Measurements from ENCODE around the gene PHKG2. TPM values are rescaled to one million over a fixed set of nuclear protein-coding genes. Genes with fewer than 3 reads are reported as not detected.

The PHKG2 gene
- polyA plus RNA-seq, 2 of the 4 experiments (the other 2 are of a cell fraction) = 28.0 to 37.3 TPM

DNA sequence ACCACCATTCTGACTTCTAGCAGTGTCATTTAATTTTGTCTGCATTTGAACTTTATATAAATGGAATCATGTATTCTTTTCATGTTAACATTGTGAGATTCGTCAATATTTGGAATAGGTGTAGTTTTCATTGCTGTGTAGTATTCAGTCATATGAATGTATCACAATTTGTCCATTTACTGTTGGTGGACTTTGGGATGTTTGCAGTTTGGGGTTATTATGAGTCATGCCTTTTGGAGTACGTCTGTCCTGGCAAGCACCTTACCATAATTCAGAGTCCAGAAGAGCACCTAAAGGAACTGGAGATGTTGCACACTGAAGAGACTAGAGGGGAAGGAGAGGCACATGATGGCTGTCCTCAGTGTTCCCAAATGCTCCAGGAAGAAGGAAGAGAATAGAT lies 3.1 kb upstream of the PHKG2 start:
- Histone ChIP-seq H3K4me1 (peaks cover 35% of the 10 kb centered on the region), H3K4me3 (no peak overlapping the region), H3K27ac (no peak overlapping the region), H3K4me2 (no peak overlapping the region), H3K9me3 (no peaks in the 10 kb centered on the region)
- ChIA-PET POLR2A (no interaction called here), CTCF (no interaction called here)
- 53% methylated on average over 2 of the region's 2 CpGs for WGBS (ENCODE audit: missing lambda C conversion rate)
- TF ChIP-seq FOSL2 (IDR thresholded peaks at IDR 0.05) = no peak
- TF ChIP-seq FOSL2 (CRISPR knock-in tag; IDR thresholded peaks at IDR 0.05) = peak; percentile 48; the same call in 1 of the 2 replicates
- TF ChIP-seq KDM1A (IDR thresholded peaks at IDR 0.05; ENCODE audit: low read depth) = no peak
- DNase-seq (ENCODE audit: low read depth in 1 of 2, low spot score in 1 of 2) = no peak
- no peak for ATAC-seq
- no peak for FAIRE-seq

GRCh38 chr16:30746638-30747175 lies 1.5 kb upstream of the PHKG2 start:
- no peak for FAIRE-seq
- ATAC-seq = no peak
- Histone ChIP-seq H3K9me3 (no peaks in the 10 kb centered on the region), H3K4me2 (no peak overlapping the region; the same call in 2 of the 3 replicates), H3K4me1 (peaks cover 19% of the 10 kb centered on the region), H3K27ac (no peak overlapping the region; a peak in 1 of 6 replicates), H3K4me3 (no peak overlapping the region)
- DNase-seq (ENCODE audit: low read depth in 1 of 2, low spot score in 1 of 2) = no peak
- 92% methylated on average over 9 of the region's 9 CpGs for WGBS (ENCODE audit: missing lambda C conversion rate)
- TF ChIP-seq CTCF (IDR thresholded peaks at IDR 0.05) (no peak), RFX5 (IDR thresholded peaks at IDR 0.05) (no peak), CEBPB (IDR thresholded peaks at IDR 0.05) (no peak), HDAC2 (IDR thresholded peaks at IDR 0.05) (no peak), FOSB (CRISPR knock-in tag; IDR thresholded peaks at IDR 0.05) (no peak), E2F6 (IDR thresholded peaks at IDR 0.05; ENCODE audit: borderline replicate concordance, low read depth) (no peak), NFE2L2 (conservative IDR thresholded peaks at IDR 0.05; ENCODE audit: low read length) (no peak), SREBF2 (IDR thresholded peaks at IDR 0.05) (no peak)
- ChIA-PET CTCF (interaction anchor here (1.0 to 1.5 kb wide), 3 partner anchors 8 to 68 kb away, joined by 3 to 6 read pairs (median 4); no protein-coding TSS in a partner anchor), POLR2A (interaction anchor here (0.6 to 2.3 kb wide), 3 partner anchors 16 to 68 kb away, joined by 3 to 9 read pairs (median 3); no protein-coding TSS in a partner anchor)

DNA sequence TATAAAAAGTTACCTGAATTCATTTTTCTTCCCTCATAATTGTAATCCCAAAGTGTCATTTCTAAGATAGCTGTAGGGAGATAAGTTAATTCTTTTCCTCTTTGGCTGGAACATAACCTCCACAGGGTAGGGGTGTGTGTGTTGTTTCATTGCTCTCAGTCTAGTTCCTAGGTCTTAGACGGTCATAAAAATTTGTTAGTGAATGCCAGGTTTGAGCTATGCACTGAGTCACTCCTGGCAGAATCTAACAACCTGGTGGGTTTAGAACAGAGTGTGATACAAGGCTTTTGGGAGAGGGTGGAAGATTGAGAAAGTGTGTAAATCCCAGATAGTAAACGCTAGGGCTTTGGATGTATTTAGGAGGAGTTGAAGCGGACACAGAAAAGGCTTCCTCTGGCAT lies 894 bp upstream of the PHKG2 start:
- Histone ChIP-seq H3K4me1 (peaks cover 13% of the 10 kb centered on the region), H3K27ac (peak overlapping the region; percentile 83 to 89), H3K4me2 (peak overlapping the region; percentile 83), H3K9me3 (no peaks in the 10 kb centered on the region), H3K4me3 (peak overlapping the region; percentile 45)
- FAIRE-seq (no peak), ATAC-seq (peak in 1 of 2 experiments; percentile 4; a peak in 1 of 6 replicates), DNase-seq (ENCODE audit: low read depth in 1 of 2, low spot score in 1 of 2) (no peak)
- ChIA-PET CTCF (interaction anchor here (1.3 to 1.6 kb wide), 3 partner anchors 9 to 67 kb away, joined by 4 to 6 read pairs (median 5); no protein-coding TSS in a partner anchor), POLR2A (interaction anchor here (0.6 to 2.3 kb wide), 14 partner anchors 10 to 314 kb away, joined by 3 to 9 read pairs (median 4); partner anchors contain the start of genes CFAP119, RNF40 and SRCAP)
- 32% methylated on average over 3 of the region's 3 CpGs for WGBS (ENCODE audit: missing lambda C conversion rate)
- TF ChIP-seq JUNB (IDR thresholded peaks at IDR 0.05) (no peak), RFX5 (IDR thresholded peaks at IDR 0.05) (no peak), MYC (IDR thresholded peaks at IDR 0.05; ENCODE audit: borderline replicate concordance, low read length) (no peak), HOXA7 (CRISPR knock-in tag; IDR thresholded peaks at IDR 0.05) (no peak), FOXS1 (CRISPR knock-in tag; IDR thresholded peaks at IDR 0.05) (no peak), CBX2 (IDR thresholded peaks at IDR 0.05; ENCODE audit: borderline replicate concordance, low read depth) (no peak), MAFK (IDR thresholded peaks at IDR 0.05; ENCODE audit: partially characterized antibody) (no peak)
- TF ChIP-seq, protein P1, sequence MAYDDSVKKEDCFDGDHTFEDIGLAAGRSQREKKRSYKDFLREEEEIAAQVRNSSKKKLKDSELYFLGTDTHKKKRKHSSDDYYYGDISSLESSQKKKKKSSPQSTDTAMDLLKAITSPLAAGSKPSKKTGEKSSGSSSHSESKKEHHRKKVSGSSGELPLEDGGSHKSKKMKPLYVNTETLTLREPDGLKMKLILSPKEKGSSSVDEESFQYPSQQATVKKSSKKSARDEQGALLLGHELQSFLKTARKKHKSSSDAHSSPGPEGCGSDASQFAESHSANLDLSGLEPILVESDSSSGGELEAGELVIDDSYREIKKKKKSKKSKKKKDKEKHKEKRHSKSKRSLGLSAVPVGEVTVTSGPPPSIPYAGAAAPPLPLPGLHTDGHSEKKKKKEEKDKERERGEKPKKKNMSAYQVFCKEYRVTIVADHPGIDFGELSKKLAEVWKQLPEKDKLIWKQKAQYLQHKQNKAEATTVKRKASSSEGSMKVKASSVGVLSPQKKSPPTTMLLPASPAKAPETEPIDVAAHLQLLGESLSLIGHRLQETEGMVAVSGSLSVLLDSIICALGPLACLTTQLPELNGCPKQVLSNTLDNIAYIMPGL (CRISPR knock-in tag; IDR thresholded peaks at IDR 0.05; ENCODE audit: borderline replicate concordance) = no peak

Measured in A549 (cell line).